Ovary (tissue), 3 donors: ENCODE data around the gene GALNT5.

Experiments
- POLR2A ChIP-seq: fragments of 450-650 bp; IDR thresholded peaks from one replicate; pipeline ENCODE4 v1.6.1; 2017; ENCODE audit warnings: antibody characterized with exemption, mild to moderate bottlenecking, moderate library complexity
- TF ChIP-seq, protein P1 (sequence below), 3 donors: fragments of 450-650 bp in 2 of 3; fragments of 200-600 bp in 1 of 3; IDR thresholded peaks; one replicate each; pipeline versions ENCODE4 v1.5.1 to v1.8.0; 2016 to 2022; ENCODE audit warnings: antibody characterized with exemption in 3 of 3, mild to moderate bottlenecking in 1 of 3
- donor health status: DM: no; HTN: no; CAD: no.

DNA sequence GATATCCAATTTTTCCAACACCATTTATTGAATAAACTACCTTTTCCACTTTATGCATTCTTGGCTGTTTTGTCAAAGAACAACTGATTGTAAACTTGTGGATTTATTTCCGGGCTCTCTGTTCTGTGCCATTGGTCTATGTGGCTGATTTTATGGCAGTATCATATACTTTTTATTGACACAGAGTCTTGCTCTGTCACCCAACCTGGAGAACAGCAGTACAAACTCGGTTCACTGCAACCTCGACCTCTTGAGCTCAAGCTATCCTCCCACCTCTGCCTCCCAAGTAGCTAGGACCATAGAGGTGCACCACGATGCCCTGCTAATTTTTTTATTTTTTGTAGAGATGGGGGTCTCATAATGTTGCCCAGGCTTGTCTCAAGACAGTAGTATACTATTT, 6.7 kb upstream of the GALNT5 start:
- TF ChIP-seq, protein P1, sequence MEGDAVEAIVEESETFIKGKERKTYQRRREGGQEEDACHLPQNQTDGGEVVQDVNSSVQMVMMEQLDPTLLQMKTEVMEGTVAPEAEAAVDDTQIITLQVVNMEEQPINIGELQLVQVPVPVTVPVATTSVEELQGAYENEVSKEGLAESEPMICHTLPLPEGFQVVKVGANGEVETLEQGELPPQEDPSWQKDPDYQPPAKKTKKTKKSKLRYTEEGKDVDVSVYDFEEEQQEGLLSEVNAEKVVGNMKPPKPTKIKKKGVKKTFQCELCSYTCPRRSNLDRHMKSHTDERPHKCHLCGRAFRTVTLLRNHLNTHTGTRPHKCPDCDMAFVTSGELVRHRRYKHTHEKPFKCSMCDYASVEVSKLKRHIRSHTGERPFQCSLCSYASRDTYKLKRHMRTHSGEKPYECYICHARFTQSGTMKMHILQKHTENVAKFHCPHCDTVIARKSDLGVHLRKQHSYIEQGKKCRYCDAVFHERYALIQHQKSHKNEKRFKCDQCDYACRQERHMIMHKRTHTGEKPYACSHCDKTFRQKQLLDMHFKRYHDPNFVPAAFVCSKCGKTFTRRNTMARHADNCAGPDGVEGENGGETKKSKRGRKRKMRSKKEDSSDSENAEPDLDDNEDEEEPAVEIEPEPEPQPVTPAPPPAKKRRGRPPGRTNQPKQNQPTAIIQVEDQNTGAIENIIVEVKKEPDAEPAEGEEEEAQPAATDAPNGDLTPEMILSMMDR (IDR thresholded peaks at IDR 0.05): no peak
- TF ChIP-seq POLR2A: no peak
